K562 (cell line): ENCODE data around the gene BANK1. TPM values are rescaled to one million over a fixed set of nuclear protein-coding genes. Genes with fewer than 3 reads are reported as not detected.

Source experiments
- ATAC-seq: fragments of 200-7000 bp; cut with Tn5 transposase; 3 replicates; pipeline ENCODE4 v1.9.1; 2020; ENCODE audit warnings: moderate library complexity
- BruUV-seq: library from RNA; stranded (reverse); fragments of 400-500 nt; replicated peaks from 2 replicates; lab custom pipeline; 2021; lab: Mats Ljungman, UMichigan
- CTCF ChIA-PET: fragments of 300-600 bp; formaldehyde crosslinking; extraction: SDS; loops from one replicate; lab custom pipeline; 2021; ENCODE audit warnings: low intra/inter-chr PET ratio; lab: Yijun Ruan, JAX
- POLR2A ChIA-PET: fragments of 300-600, 350-650 bp; sonication (Branson Sonifier 250); formaldehyde crosslinking; extraction: SDS; loops from one replicate; lab custom pipeline; 2021; ENCODE audit warnings: antibody characterized with exemption, inconsistent platforms; lab: Yijun Ruan, JAX
- DNase-seq, 4 experiments: peaks; one replicate each; pipeline versions ENCODE4 v3.0.0 to v3.0.0-alpha.2; 2011 to 2018; ENCODE audit warnings: low spot score in 3 of 4, mixed read lengths in 3 of 4; ENCODE audit errors: extremely low read depth in 1 of 4
- FAIRE-seq: peaks from 2 replicates; lab custom pipeline; 2011; peaks lifted over from hg19 to GRCh38; lab: Jason Lieb, UNC
- H2AFZ ChIP-seq: 2 replicates; pipeline ENCODE4 v1.6.0; 2011; ENCODE audit warnings: low read depth, low read length, control low read depth, inconsistent platforms
- H3K27ac ChIP-seq: fragments of 200-600 bp; 3 replicates; pipeline ENCODE4 v1.8.0; 2011; ENCODE audit warnings: low read depth, mild to moderate bottlenecking, control low read depth, inconsistent platforms, low read length, moderate library complexity, mixed read lengths; ENCODE audit errors: extremely low read depth
- H3K27me3 ChIP-seq, 2 experiments: fragments of 300-600 bp in 1 of 2; 2 replicates in 1 of 2; 3 replicates in 1 of 2; pipeline versions ENCODE4 v1.6.0 to v1.8.0; 2011; ENCODE audit warnings: inconsistent platforms in 2 of 2, low read length in 2 of 2, mild to moderate bottlenecking in 1 of 2, mixed read lengths in 1 of 2, moderate library complexity in 1 of 2; ENCODE audit not compliant: control insufficient read depth in 2 of 2, insufficient read depth in 2 of 2
- H3K36me3 ChIP-seq: fragments of 300-600 bp; 3 replicates; pipeline ENCODE4 v1.8.0; 2011; ENCODE audit warnings: mild to moderate bottlenecking, low read length, inconsistent platforms; ENCODE audit not compliant: control insufficient read depth, insufficient read depth
- H3K4me1 ChIP-seq, 2 experiments: fragments of 200-600 bp in 1 of 2; replicated peaks in 1 of 2; 2 replicates in 1 of 2; 3 replicates in 1 of 2; pipeline versions ENCODE4 v1.5.1 to v1.8.0; 2011; ENCODE audit warnings: inconsistent platforms in 2 of 2, low read length in 2 of 2, mild to moderate bottlenecking in 1 of 2, mixed read lengths in 1 of 2, moderate library complexity in 1 of 2; ENCODE audit not compliant: control insufficient read depth in 2 of 2, insufficient read depth in 2 of 2
- H3K4me2 ChIP-seq: 2 replicates; pipeline ENCODE4 v1.6.1; 2011; ENCODE audit warnings: low read length, control low read depth, inconsistent platforms, mixed read lengths; ENCODE audit not compliant: insufficient read depth
- H3K4me3 ChIP-seq: fragments of 200-600 bp; sonication (generic), shearing (Covaris generic); 2 replicates; pipeline ENCODE4 v1.5.1; 2016; ENCODE audit warnings: control low read depth, inconsistent platforms
- H3K79me2 ChIP-seq: fragments of 200-600 bp; 3 replicates; pipeline ENCODE4 v1.8.0; 2011; ENCODE audit warnings: low read length, inconsistent platforms; ENCODE audit not compliant: control insufficient read depth, insufficient read depth
- H3K9ac ChIP-seq, 2 experiments: 2 replicates each; pipeline versions ENCODE4 v1.6.0 to v1.6.1; 2011; ENCODE audit warnings: low read depth in 2 of 2, low read length in 2 of 2, control low read depth in 1 of 2, inconsistent platforms in 1 of 2, mild to moderate bottlenecking in 1 of 2, mixed read lengths in 1 of 2; ENCODE audit not compliant: insufficient read depth in 1 of 2
- H3K9me1 ChIP-seq: one replicate; pipeline ENCODE4 v1.6.0; 2011; ENCODE audit warnings: inconsistent platforms, mild to moderate bottlenecking, low read length, moderate library complexity; ENCODE audit not compliant: control insufficient read depth, insufficient read depth
- H3K9me3 ChIP-seq: replicated peaks from 2 replicates; pipeline ENCODE4 v1.5.1; 2011; ENCODE audit warnings: low read depth, low read length, inconsistent platforms; ENCODE audit not compliant: control insufficient read depth, insufficient read depth
- H4K20me1 ChIP-seq: replicated peaks from 2 replicates; pipeline ENCODE4 v1.6.1; 2011; ENCODE audit warnings: low read length, inconsistent platforms, mixed read lengths; ENCODE audit not compliant: control insufficient read depth, insufficient read depth
- FOXA1 ChIP-seq: fragments of 450-650 bp; IDR thresholded peaks from 2 replicates; pipeline ENCODE4 v1.6.1; 2016; ENCODE audit warnings: mild to moderate bottlenecking, borderline replicate concordance
- HDAC6 ChIP-seq: IDR thresholded peaks from 2 replicates; pipeline ENCODE4 v1.6.1; 2012; ENCODE audit warnings: low read depth, mild to moderate bottlenecking, control low read depth, inconsistent platforms, low read length, moderate library complexity
- KAT2B ChIP-seq: IDR thresholded peaks from one replicate; pipeline ENCODE4 v1.6.1; 2012; ENCODE audit warnings: low read depth, mild to moderate bottlenecking, control low read depth, inconsistent platforms, low read length, moderate library complexity
- MAZ ChIP-seq, 2 experiments: fragments of 450-650 bp in 1 of 2; sonication (generic) in 1 of 2; formaldehyde crosslinking; IDR thresholded peaks in 1 of 2; conservative IDR thresholded peaks in 1 of 2; 2 replicates each; pipeline versions ENCODE4 v1.4.0 to v1.5.0; 2020; ENCODE audit warnings: mild to moderate bottlenecking in 1 of 2, missing genetic modification reagents in 1 of 2
- RCOR1 ChIP-seq, 2 experiments: IDR thresholded peaks; 2 replicates each; pipeline ENCODE4 v1.6.1; 2012; ENCODE audit warnings: low read depth in 2 of 2, low read length in 2 of 2, borderline replicate concordance in 1 of 2, improper control_type of control experiment in 1 of 2
- THAP12 ChIP-seq: fragments of 250-450 bp; sonication (Bioruptor Pico); IDR thresholded peaks from 2 replicates; pipeline ENCODE4 v1.9.0; 2021; ENCODE audit warnings: mild to moderate bottlenecking, inconsistent platforms
- ZKSCAN3 ChIP-seq: fragments of 250-450 bp; sonication (Bioruptor Pico); IDR thresholded peaks from 2 replicates; pipeline ENCODE4 v1.4.0; 2020
- WGBS: fragments of 100-300 bp; shearing (Covaris generic); methylation state at CpG from one replicate; pipeline ENCODE4 v1.1.6; 2016; ENCODE audit warnings: low coverage, mixed read lengths; ENCODE audit not compliant: insufficient coverage; ENCODE audit errors: missing lambda C conversion rate; 5-methylcytosine and 5-hydroxymethylcytosine counted together
- in situ Hi-C: fragments of 300-500 bp; cut with MboI; formaldehyde crosslinking; loops from 4 replicates; pipeline ENCODE4 v1.15.0; 2018; ENCODE audit warnings: inconsistent platforms, mixed read lengths
- intact Hi-C: fragments of 100-400 bp; cut with micrococcal nuclease; formaldehyde crosslinking; loops from 2 replicates; pipeline ENCODE4 v1.14.2; 2022
- polyA plus RNA-seq, 8 experiments: library from polyadenylated mRNA; depleted of rRNA in 4 of 8; stranded (reverse) in 5 of 8; unstranded in 3 of 8; fragments of >200 nt; fragmentation: Nextera tagmentation in 2 of 8; fragmentation: Illumina TruSeq in 1 of 8; extraction: Ambion mirVana in 2 of 8; extraction: Trizol in 1 of 8; gene quantifications; 2 replicates each; pipeline versions ENCODE4 v1.2.1 to v1.2.3, GENCODE V29; 2011 to 2014; ENCODE audit warnings: inconsistent platforms in 1 of 8, missing spikeins in 1 of 8
- total RNA-seq, 7 experiments: library from RNA; depleted of rRNA in 6 of 7; stranded (reverse); fragments of >200 nt in 6 of 7; fragmentation: Illumina TruSeq in 2 of 7; extraction: Trizol in 2 of 7; gene quantifications; 2 replicates each; pipeline versions ENCODE4 v1.2.1 to v1.2.3, GENCODE V29; 2011 to 2021; ENCODE audit warnings: low replicate concordance in 1 of 7
- TF ChIP-seq, protein P1 (sequence below): fragments of 200-800 bp; sonication (Bioruptor generic); IDR thresholded peaks from 2 replicates; pipeline ENCODE4 v1.6.1; 2017; ENCODE audit warnings: missing genetic modification characterization, missing compliant biosample characterization
- TF ChIP-seq, protein P2 (sequence below): sonication (generic); formaldehyde crosslinking; IDR thresholded peaks from 2 replicates; pipeline ENCODE4 v1.8.0; 2022; ENCODE audit warnings: mild to moderate bottlenecking, missing genetic modification reagents
- TF ChIP-seq, protein P3 (sequence below): fragments of 250-450 bp; sonication (Bioruptor Pico); IDR thresholded peaks from 2 replicates; pipeline ENCODE4 v1.8.0; 2022; ENCODE audit warnings: inconsistent platforms

BANK1 gene
- total and polyA plus RNA-seq, 9 of the 15 experiments (the other 6 are each of a cell fraction or from before 2014, with no cell fraction given), result not detected

DNA sequence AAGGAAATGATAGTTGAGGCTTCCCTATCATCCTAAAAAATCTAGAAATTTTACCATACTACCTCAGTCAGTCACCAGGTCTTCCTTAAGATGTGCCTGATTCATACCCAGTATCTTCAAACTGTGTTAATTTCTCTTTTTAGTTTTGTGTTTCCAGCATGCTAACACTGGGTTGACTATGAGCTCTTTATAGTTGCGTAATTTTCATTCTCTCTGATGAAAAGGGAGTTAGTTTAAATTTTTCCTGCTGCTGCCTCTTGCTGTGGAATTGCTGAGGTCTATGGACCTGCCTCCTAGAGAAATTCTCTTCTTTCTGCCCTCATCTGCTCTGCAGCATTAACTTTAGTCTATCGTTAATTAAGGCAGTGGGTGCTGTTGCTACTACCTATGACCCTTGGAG, 66.6 kb downstream of the BANK1 start:
- no peak overlapping the region for H3K4me2 ChIP-seq
- no peaks in the 10 kb centered on the region for H3K79me2 ChIP-seq
- no peaks in the 10 kb centered on the region for H4K20me1 ChIP-seq
- H3K4me1 ChIP-seq, result no peaks in the 10 kb centered on the region
- TF ChIP-seq, protein P1, sequence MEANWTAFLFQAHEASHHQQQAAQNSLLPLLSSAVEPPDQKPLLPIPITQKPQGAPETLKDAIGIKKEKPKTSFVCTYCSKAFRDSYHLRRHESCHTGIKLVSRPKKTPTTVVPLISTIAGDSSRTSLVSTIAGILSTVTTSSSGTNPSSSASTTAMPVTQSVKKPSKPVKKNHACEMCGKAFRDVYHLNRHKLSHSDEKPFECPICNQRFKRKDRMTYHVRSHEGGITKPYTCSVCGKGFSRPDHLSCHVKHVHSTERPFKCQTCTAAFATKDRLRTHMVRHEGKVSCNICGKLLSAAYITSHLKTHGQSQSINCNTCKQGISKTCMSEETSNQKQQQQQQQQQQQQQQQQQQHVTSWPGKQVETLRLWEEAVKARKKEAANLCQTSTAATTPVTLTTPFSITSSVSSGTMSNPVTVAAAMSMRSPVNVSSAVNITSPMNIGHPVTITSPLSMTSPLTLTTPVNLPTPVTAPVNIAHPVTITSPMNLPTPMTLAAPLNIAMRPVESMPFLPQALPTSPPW (CRISPR knock-in tag), result no peak
- TF ChIP-seq KAT2B (no peak), THAP12 (CRISPR knock-in tag) (no peak), RCOR1 (IDR thresholded peaks at IDR 0.05; ENCODE audit: borderline replicate concordance in 1 of 2, low read depth in 2 of 2, low read length in 2 of 2) (no peak), HDAC6 (no peak), FOXA1 (no peak), ZKSCAN3 (CRISPR knock-in tag) (no peak), MAZ (CRISPR knock-in tag; conservative IDR thresholded peaks at IDR 0.05 in 1 of 2, IDR thresholded peaks at IDR 0.05 in 1 of 2) (no peak)
- TF ChIP-seq, protein P2, sequence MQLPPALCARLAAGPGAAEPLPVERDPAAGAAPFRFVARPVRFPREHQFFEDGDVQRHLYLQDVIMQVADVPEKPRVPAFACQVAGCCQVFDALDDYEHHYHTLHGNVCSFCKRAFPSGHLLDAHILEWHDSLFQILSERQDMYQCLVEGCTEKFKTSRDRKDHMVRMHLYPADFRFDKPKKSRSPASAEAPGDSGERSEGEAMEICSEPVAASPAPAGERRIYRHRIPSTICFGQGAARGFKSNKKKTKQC (CRISPR knock-in tag), result no peak
- TF ChIP-seq, protein P3, sequence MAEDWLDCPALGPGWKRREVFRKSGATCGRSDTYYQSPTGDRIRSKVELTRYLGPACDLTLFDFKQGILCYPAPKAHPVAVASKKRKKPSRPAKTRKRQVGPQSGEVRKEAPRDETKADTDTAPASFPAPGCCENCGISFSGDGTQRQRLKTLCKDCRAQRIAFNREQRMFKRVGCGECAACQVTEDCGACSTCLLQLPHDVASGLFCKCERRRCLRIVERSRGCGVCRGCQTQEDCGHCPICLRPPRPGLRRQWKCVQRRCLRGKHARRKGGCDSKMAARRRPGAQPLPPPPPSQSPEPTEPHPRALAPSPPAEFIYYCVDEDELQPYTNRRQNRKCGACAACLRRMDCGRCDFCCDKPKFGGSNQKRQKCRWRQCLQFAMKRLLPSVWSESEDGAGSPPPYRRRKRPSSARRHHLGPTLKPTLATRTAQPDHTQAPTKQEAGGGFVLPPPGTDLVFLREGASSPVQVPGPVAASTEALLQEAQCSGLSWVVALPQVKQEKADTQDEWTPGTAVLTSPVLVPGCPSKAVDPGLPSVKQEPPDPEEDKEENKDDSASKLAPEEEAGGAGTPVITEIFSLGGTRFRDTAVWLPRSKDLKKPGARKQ (CRISPR knock-in tag), result no peak
- no peaks in the 10 kb centered on the region for H3K36me3 ChIP-seq
- H3K4me3 ChIP-seq, result no peak overlapping the region
- FAIRE-seq (no peak), ATAC-seq (no peak), DNase-seq (no peak)
- no peak overlapping the region for H3K27ac ChIP-seq
- BruUV-seq, result no TSS peak
- POLR2A ChIA-PET, result no interaction called here
- no peaks in the 10 kb centered on the region for H3K9me1 ChIP-seq
- H2AFZ ChIP-seq, result no peak overlapping the region
- CTCF ChIA-PET, result no interaction called here
- in situ Hi-C loops, result no loop called here
- no peaks in the 10 kb centered on the region for H3K27me3 ChIP-seq
- intact Hi-C loops, result no loop called here
- H3K9ac ChIP-seq, result no peak overlapping the region
- 0 out of 2 replicates have a peak, but pooled peaks cover 2% of the 10 kb centered on the region for H3K9me3 ChIP-seq
- 0% methylated on average over 2 of the region's 2 CpGs for WGBS
